ENCODE data around the gene FKBP3.

FKBP3 gene

GRCh38 chr14:45134051-45134958, at the start of gene FKBP3:
FKBP3 (minus strand) TSS chr14:45134481; CDS start chr14:45134456, 25 bp downstream.
- DNase-seq (ENCODE audit: low read depth) = peak; percentile 98
- peak within 1 kb of the TSS; percentile 96 for H3K4me3 ChIP-seq (ENCODE audit: low read depth, low read length)
- peak; percentile 13 for TF ChIP-seq CTCF (IDR thresholded peaks at IDR 0.05; ENCODE audit: low read depth, low read length, missing control alignments)

DNA sequence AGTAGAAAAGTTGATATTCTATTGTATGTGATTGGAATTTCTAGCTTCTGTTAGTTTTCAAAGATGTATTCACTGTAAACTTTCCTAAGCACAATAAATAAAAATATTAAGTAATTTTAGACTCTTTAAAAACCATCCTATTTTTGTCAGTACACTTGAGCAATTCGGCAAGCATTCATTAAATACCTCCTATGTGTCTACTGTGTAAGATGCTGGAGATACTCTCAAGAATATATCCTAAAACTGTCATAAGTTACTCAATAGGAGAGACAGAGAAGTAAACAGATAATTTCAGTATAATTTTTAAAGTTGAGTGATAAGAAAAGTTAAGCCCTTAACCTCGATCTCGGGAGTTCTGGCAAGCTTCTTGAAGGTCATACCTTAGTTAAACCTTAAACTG, 47.5 kb upstream of the FKBP3 start:
- no peak for TF ChIP-seq CTCF (IDR thresholded peaks at IDR 0.05; ENCODE audit: low read depth, low read length, missing control alignments)
- H3K4me3 ChIP-seq (ENCODE audit: low read depth, low read length) = no peak overlapping the region
- DNase-seq (ENCODE audit: low read depth) = no peak

- no peak overlapping the region for H3K4me3 ChIP-seq (ENCODE audit: low read depth, low read length)
- no peak for TF ChIP-seq CTCF (IDR thresholded peaks at IDR 0.05; ENCODE audit: low read depth, low read length, missing control alignments)
- no peak for DNase-seq (ENCODE audit: low read depth)
Observed at GRCh38 chr14:45181329-45181728, 47.0 kb upstream of the FKBP3 start.

GRCh38 chr14:45177076-45177475, 42.8 kb upstream of the FKBP3 start:
- no peak for DNase-seq (ENCODE audit: low read depth)
- TF ChIP-seq CTCF (IDR thresholded peaks at IDR 0.05; ENCODE audit: low read depth, low read length, missing control alignments) = no peak
- H3K4me3 ChIP-seq (ENCODE audit: low read depth, low read length) = no peak overlapping the region

GRCh38 chr14:45169906-45170305, 35.6 kb upstream of the FKBP3 start:
- TF ChIP-seq CTCF (IDR thresholded peaks at IDR 0.05; ENCODE audit: low read depth, low read length, missing control alignments) = no peak
- no peak overlapping the region for H3K4me3 ChIP-seq (ENCODE audit: low read depth, low read length)
- no peak for DNase-seq (ENCODE audit: low read depth)

DNA sequence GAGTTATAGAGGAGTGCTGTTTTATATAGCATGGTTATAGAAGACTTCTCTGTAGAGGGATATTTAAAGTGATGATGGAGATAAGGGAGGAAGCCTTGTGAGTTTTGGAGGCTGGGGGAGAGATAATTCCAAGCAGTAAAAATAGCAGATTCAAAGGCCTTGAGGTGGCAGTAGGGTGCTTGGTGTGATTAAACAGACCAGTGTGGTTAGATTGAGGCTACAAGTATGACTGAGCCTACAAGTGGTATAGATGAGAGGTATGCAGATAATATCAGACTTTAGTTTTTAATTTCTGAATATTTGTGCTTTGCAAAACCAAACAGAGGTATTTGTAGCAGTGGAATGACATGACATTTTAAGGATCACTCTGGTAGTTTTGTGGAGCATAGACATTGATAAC, 21.8 kb upstream of the FKBP3 start:
- no peak overlapping the region for H3K4me3 ChIP-seq (ENCODE audit: low read depth, low read length)
- no peak for DNase-seq (ENCODE audit: low read depth)
- TF ChIP-seq CTCF (IDR thresholded peaks at IDR 0.05; ENCODE audit: low read depth, low read length, missing control alignments) = no peak
